H1 (cell line): ENCODE results near the gene TUBA8. TPM values are rescaled to one million over a fixed set of nuclear protein-coding genes. Genes with fewer than 3 reads are reported as not detected.

Experiments used
- CTCF ChIA-PET: fragments of 300-600 bp; sonication (Branson Sonifier 250); formaldehyde crosslinking; loops from one replicate; lab custom pipeline; 2021; ENCODE audit not compliant: partially characterized antibody; lab: Charles Lee
- POLR2A ChIA-PET: fragments of 300-600 bp; sonication (Branson Sonifier 250); formaldehyde crosslinking; loops from one replicate; lab custom pipeline; 2021; ENCODE audit warnings: inconsistent platforms; ENCODE audit not compliant: partially characterized antibody; lab: Charles Lee
- DNase-seq, 2 experiments: peaks; one replicate each; pipeline versions ENCODE4 v3.0.0 to v3.0.0-alpha.2; 2010 to 2022; ENCODE audit warnings: low spot score in 2 of 2, low read depth in 1 of 2, mixed read lengths in 1 of 2
- FAIRE-seq: peaks from 2 replicates; lab custom pipeline; 2011; peaks lifted over from hg19 to GRCh38; lab: Jason Lieb, UNC
- H2AFZ ChIP-seq: 2 replicates; pipeline ENCODE4 v1.8.1; 2012; ENCODE audit warnings: low read length, inconsistent platforms
- H2AK5ac ChIP-seq: 2 replicates; pipeline ENCODE4 v1.6.1; 2013; ENCODE audit warnings: low read depth, low read length
- H2BK120ac ChIP-seq: replicated peaks from 2 replicates; pipeline ENCODE3; 2013; ENCODE audit warnings: low read depth, low read length, inconsistent platforms
- H2BK12ac ChIP-seq: 2 replicates; pipeline ENCODE4 v1.6.1; 2013; ENCODE audit warnings: low read depth, low read length
- H2BK15ac ChIP-seq: 2 replicates; pipeline ENCODE4 v1.6.1; 2013; ENCODE audit warnings: low read length
- H2BK20ac ChIP-seq: 2 replicates; pipeline ENCODE4 v1.6.1; 2013; ENCODE audit warnings: low read length
- H2BK5ac ChIP-seq: 2 replicates; pipeline ENCODE4 v1.6.1; 2013; ENCODE audit warnings: low read depth, low read length
- H3K14ac ChIP-seq: 2 replicates; pipeline ENCODE4 v1.6.1; 2013; ENCODE audit warnings: inconsistent platforms; ENCODE audit not compliant: insufficient read length
- H3K18ac ChIP-seq: 2 replicates; pipeline ENCODE4 v1.6.1; 2013; ENCODE audit warnings: low read length; ENCODE audit errors: extremely low read depth
- H3K23ac ChIP-seq: 2 replicates; pipeline ENCODE4 v1.6.1; 2013; ENCODE audit warnings: inconsistent platforms; ENCODE audit not compliant: insufficient read length
- H3K23me2 ChIP-seq: 2 replicates; pipeline ENCODE4 v1.6.1; 2013; ENCODE audit warnings: low read depth, low read length
- H3K27ac ChIP-seq: 2 replicates; pipeline ENCODE4 v1.6.1; 2011; ENCODE audit warnings: low read depth, low read length, inconsistent platforms
- H3K27me3 ChIP-seq, 4 experiments: replicated peaks in 1 of 4; 1 replicate in 1 of 4; 2 replicates in 3 of 4; pipeline versions ENCODE4 v1.6.1 to v1.8.1; 2011 to 2013; ENCODE audit warnings: low read length in 3 of 4, mild to moderate bottlenecking in 3 of 4, inconsistent platforms in 2 of 4, mixed read lengths in 2 of 4, moderate library complexity in 1 of 4; ENCODE audit not compliant: control insufficient read depth in 3 of 4, insufficient read depth in 3 of 4; ENCODE audit errors: extremely low read depth in 1 of 4
- H3K36me3 ChIP-seq, 4 experiments: 2 replicates each; pipeline versions ENCODE4 v1.6.1 to v1.8.1; 2011 to 2013; ENCODE audit warnings: mild to moderate bottlenecking in 4 of 4, low read length in 3 of 4, moderate library complexity in 2 of 4, control low read depth in 1 of 4, inconsistent platforms in 1 of 4; ENCODE audit not compliant: insufficient read depth in 4 of 4, control insufficient read depth in 2 of 4
- H3K4ac ChIP-seq: replicated peaks from 2 replicates; pipeline ENCODE3; 2013; ENCODE audit warnings: low read length, low read depth, mixed read lengths, inconsistent platforms; ENCODE audit not compliant: insufficient read length
- H3K4me1 ChIP-seq, 4 experiments: replicated peaks in 1 of 4; 1 replicate in 1 of 4; 2 replicates in 3 of 4; pipeline versions ENCODE4 v1.6.1 to v1.8.1; 2011 to 2013; ENCODE audit warnings: low read length in 3 of 4, inconsistent platforms in 2 of 4, mixed read lengths in 1 of 4; ENCODE audit not compliant: insufficient read depth in 4 of 4, control insufficient read depth in 3 of 4
- H3K4me2 ChIP-seq, 2 experiments: 2 replicates each; pipeline versions ENCODE4 v1.6.1 to v1.8.1; 2011 to 2013; ENCODE audit warnings: low read depth in 2 of 2, low read length in 2 of 2, control low read depth in 1 of 2, inconsistent platforms in 1 of 2, mild to moderate bottlenecking in 1 of 2; ENCODE audit not compliant: insufficient read depth in 1 of 2
- H3K4me3 ChIP-seq, 4 experiments: fragments of 200-600, 300-600 bp in 1 of 4; sonication (generic), shearing (Covaris generic), sonication (Bioruptor Twin) in 1 of 4; 2 replicates each; pipeline versions ENCODE4 v1.5.1 to v1.8.1; 2011 to 2016; ENCODE audit warnings: low read length in 4 of 4, low read depth in 3 of 4, control low read depth in 2 of 4, inconsistent platforms in 2 of 4, mild to moderate bottlenecking in 2 of 4, mixed read lengths in 1 of 4, moderate library complexity in 1 of 4; ENCODE audit not compliant: insufficient read depth in 2 of 4; ENCODE audit errors: extremely low read depth in 1 of 4
- H3K56ac ChIP-seq: replicated peaks from 2 replicates; pipeline ENCODE3; 2013; ENCODE audit warnings: low read depth, mild to moderate bottlenecking, mixed read lengths, low read length, inconsistent platforms; ENCODE audit not compliant: insufficient read length
- H3K79me1 ChIP-seq: 2 replicates; pipeline ENCODE4 v1.6.1; 2013; ENCODE audit warnings: low read depth, low read length, control low read depth
- H3K79me2 ChIP-seq, 2 experiments: 2 replicates each; pipeline versions ENCODE4 v1.6.1 to v1.8.1; 2012 to 2013; ENCODE audit warnings: low read length in 2 of 2, mild to moderate bottlenecking in 2 of 2, inconsistent platforms in 1 of 2; ENCODE audit not compliant: insufficient read depth in 2 of 2, control insufficient read depth in 1 of 2
- H3K9ac ChIP-seq, 4 experiments: replicated peaks in 1 of 4; 1 replicate in 1 of 4; 2 replicates in 3 of 4; pipeline versions ENCODE4 v1.6.1 to v1.8.1; 2011 to 2013; ENCODE audit warnings: low read depth in 3 of 4, low read length in 3 of 4, control low read depth in 2 of 4, mild to moderate bottlenecking in 2 of 4, moderate library complexity in 2 of 4, inconsistent platforms in 1 of 4; ENCODE audit errors: extremely low read depth in 1 of 4
- H3K9me3 ChIP-seq, 2 experiments: 2 replicates each; pipeline versions ENCODE4 v1.6.1 to v1.8.1; 2012 to 2013; ENCODE audit warnings: mild to moderate bottlenecking in 2 of 2, moderate library complexity in 2 of 2, control low read depth in 1 of 2, inconsistent platforms in 1 of 2, low read depth in 1 of 2, low read length in 1 of 2, mixed read lengths in 1 of 2; ENCODE audit not compliant: insufficient read depth in 2 of 2
- H4K20me1 ChIP-seq, 2 experiments: replicated peaks in 1 of 2; 2 replicates each; pipeline versions ENCODE3 to v1.8.1; 2011 to 2013; ENCODE audit warnings: inconsistent platforms in 2 of 2, low read length in 2 of 2, mild to moderate bottlenecking in 1 of 2; ENCODE audit not compliant: insufficient read depth in 2 of 2, control insufficient read depth in 1 of 2
- H4K5ac ChIP-seq: 2 replicates; pipeline ENCODE4 v1.6.1; 2013; ENCODE audit warnings: low read length, low read depth, mixed read lengths, inconsistent platforms; ENCODE audit not compliant: insufficient read length
- H4K8ac ChIP-seq: 2 replicates; pipeline ENCODE4 v1.8.0; 2013; ENCODE audit warnings: mild to moderate bottlenecking, moderate library complexity, low read length, inconsistent platforms; ENCODE audit not compliant: insufficient read depth; ENCODE audit errors: extremely low read depth
- H4K91ac ChIP-seq: replicated peaks from 2 replicates; pipeline ENCODE3; 2013; ENCODE audit warnings: low read length, mixed read lengths, inconsistent platforms; ENCODE audit not compliant: insufficient read length
- HDAC6 ChIP-seq: IDR thresholded peaks from one replicate; pipeline ENCODE4 v1.7.1; 2012; ENCODE audit warnings: low read depth, mild to moderate bottlenecking, inconsistent platforms, low read length, moderate library complexity
- WGBS, 2 experiments: shearing (Covaris generic) in 1 of 2; methylation state at CpG; one replicate each; pipeline versions ENCODE4 v1.1.6 to v1.1.7; 2013 to 2015; ENCODE audit warnings: low lambda C conversion rate in 2 of 2, mixed read lengths in 2 of 2, inconsistent platforms in 1 of 2, low coverage in 1 of 2, missing lambda C conversion rate in 1 of 2; ENCODE audit not compliant: insufficient replicate concordance in 2 of 2, insufficient coverage in 1 of 2, insufficient read length in 1 of 2; ENCODE audit errors: extremely low coverage in 1 of 2, missing lambda C conversion rate in 1 of 2; 5-methylcytosine and 5-hydroxymethylcytosine counted together
- polyA plus RNA-seq, 7 experiments: library from polyadenylated mRNA; depleted of rRNA in 3 of 7; stranded (reverse) in 5 of 7; unstranded in 2 of 7; fragments of >200 nt in 5 of 7; fragments of 200-250 nt in 2 of 7; gene quantifications; 1 replicate in 5 of 7; 2 replicates in 1 of 7; 4 replicates in 1 of 7; pipeline versions ENCODE4 v1.2.1 to v1.2.3, GENCODE V29; 2011 to 2013; ENCODE audit warnings: missing spikeins in 2 of 7, mixed read lengths in 2 of 7
- total RNA-seq: library from RNA; stranded (reverse); fragmentation: NEBNext Ultra II Directional; extraction: Animal tissue kit (Norgen Biotek cat#: 25700); gene quantifications from 2 replicates; pipeline ENCODE4 v1.2.1, GENCODE V29; 2021

TUBA8 gene
- total and polyA plus RNA-seq, 2 of the 8 experiments (the other 6 are each of a cell fraction or from before 2014, with no cell fraction given), result 1.0 to 4.0 TPM

GRCh38 chr22:18066181-18066859, 44.3 kb upstream of the TUBA8 start:
- ChIA-PET CTCF (interaction anchor here (0.5 to 8.0 kb wide), 8 partner anchors 8 to 274 kb away, joined by 3 to 70 read pairs (median 6); partner anchors contain the start of gene PEX26), POLR2A (interaction anchor here (1.0 kb wide), 1 partner anchor 12 kb away, joined by 3 read pairs; no protein-coding TSS in a partner anchor)
- H3K4me2 ChIP-seq, result no peak overlapping the region
- H3K36me3 ChIP-seq, result no peaks in the 10 kb centered on the region
- H2BK12ac ChIP-seq, result no peak overlapping the region
- no peak overlapping the region for H4K91ac ChIP-seq
- no peak overlapping the region for H3K4me3 ChIP-seq
- no peak overlapping the region for H3K23ac ChIP-seq
- H3K9me3 ChIP-seq, result no peaks in the 10 kb centered on the region
- no peaks in the 10 kb centered on the region for H3K79me1 ChIP-seq
- no peak overlapping the region for H3K18ac ChIP-seq
- H4K5ac ChIP-seq, result no peak overlapping the region
- no peak overlapping the region for H4K8ac ChIP-seq
- no peak overlapping the region for H3K9ac ChIP-seq
- no peaks in the 10 kb centered on the region for H3K23me2 ChIP-seq
- no peak overlapping the region for H2AK5ac ChIP-seq
- H3K4ac ChIP-seq, result no peak overlapping the region
- H3K27ac ChIP-seq, result no peak overlapping the region
- H3K56ac ChIP-seq, result no peak overlapping the region
- DNase-seq (no peak), FAIRE-seq (no peak)
- H3K4me1 ChIP-seq, result no peaks in the 10 kb centered on the region
- H3K79me2 ChIP-seq, result no peaks in the 10 kb centered on the region
- no peak overlapping the region for H2BK5ac ChIP-seq
- H3K27me3 ChIP-seq, result peaks cover 0 to 2% (median 0%) of the 10 kb centered on the region in 4 experiments; a peak in 2 of 7 replicates
- no peak overlapping the region for H3K14ac ChIP-seq
- H2BK15ac ChIP-seq, result no peak overlapping the region
- H2BK120ac ChIP-seq, result no peak overlapping the region
- H2BK20ac ChIP-seq, result no peak overlapping the region
- WGBS, 2 experiments, result 80 to 100% methylated on average over 2 to 12 of the region's 12 CpGs
- no peaks in the 10 kb centered on the region for H4K20me1 ChIP-seq
- no peak overlapping the region for H2AFZ ChIP-seq
- no peak for TF ChIP-seq HDAC6
